Hematopoietic multipotent progenitor cell treated with erythropoietin and hydrocortisone succinate and interleukin-3 and kit ligand, for 4 days (in vitro differentiated cells): Measurements from ENCODE around the gene ZFAND3.

Experiments used
- DNase-seq: peaks from one replicate; pipeline ENCODE4 v3.0.0-alpha.2; 2015

Gene ZFAND3

DNA sequence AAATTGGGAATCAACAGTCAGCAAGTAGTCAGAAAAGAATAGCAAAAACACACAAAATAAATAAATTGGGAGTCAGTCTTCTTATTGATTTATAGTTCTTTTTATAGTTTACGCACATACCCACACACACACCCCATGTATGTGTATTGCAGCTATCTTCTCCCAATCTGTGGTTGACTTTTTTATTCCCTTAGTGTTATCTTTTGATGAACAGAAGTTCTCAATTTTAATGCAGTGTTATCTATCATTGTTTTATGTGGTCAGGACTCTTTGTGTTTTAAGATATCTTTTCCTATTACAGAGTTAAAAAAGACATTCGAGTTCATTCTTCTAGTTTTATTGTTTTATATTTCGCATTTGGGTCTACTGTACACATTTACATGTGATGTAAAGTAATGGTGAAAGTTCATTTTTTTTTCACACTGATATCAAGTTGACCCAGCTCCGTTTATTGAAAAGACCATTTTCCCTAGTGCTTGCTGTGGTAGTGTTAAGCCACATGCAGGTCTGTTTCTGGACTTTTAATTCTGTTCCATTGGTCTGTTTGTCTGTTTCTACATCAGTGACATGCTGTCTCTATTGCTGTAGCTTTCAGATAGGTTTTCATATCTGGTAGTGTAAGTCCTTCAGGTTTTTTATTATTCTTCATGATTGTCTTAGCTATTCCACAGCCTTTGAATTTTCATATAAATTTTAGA lies 78.4 kb downstream of the ZFAND3 start:
- peak; percentile 83 for DNase-seq

DNA sequence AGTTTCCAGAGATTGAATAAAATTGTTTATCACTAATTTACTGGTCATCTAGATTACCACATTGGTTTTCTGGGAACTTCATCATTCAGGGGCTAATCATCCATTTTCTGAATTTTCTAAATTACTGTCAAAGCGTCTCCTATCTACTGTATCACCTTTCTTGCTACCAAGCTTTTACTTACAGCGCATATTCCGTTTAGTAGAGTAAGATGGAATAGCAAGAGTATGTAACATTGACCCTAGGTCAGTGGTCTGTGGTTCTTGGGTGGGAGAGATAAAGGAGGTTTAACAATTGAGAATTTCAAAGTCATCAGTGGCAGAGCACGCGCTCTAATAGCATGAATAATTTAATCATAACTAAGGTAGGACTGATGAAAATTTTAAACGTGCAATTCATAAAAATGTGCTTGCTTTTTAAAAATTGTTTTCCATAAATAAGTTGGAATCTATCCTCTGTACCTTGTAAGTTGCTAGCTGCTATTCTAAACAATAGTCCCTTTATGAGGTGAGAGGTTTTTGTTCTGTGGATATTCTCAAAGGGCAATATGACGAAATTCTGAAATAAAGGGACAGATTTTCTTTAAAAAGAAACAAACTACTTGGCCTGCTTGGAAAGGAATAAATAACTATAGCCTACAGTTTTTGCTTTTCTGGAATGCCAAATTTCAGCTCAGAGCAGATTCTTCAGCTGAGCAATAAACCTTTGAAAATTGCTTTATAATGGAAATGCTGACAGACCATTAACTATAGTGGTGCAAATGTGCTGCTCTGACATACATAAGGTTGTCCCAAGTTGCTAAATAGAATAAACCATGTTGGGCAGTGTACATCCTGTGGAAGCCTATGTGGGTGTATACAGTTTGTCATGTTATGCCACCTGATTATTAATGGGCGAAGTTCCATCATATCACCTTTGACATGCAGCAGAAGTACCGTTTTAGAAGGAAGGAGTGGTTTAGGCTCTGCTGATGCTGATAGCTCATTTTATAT lies 84.1 kb downstream of the ZFAND3 start:
- DNase-seq: peak; percentile 59

DNA sequence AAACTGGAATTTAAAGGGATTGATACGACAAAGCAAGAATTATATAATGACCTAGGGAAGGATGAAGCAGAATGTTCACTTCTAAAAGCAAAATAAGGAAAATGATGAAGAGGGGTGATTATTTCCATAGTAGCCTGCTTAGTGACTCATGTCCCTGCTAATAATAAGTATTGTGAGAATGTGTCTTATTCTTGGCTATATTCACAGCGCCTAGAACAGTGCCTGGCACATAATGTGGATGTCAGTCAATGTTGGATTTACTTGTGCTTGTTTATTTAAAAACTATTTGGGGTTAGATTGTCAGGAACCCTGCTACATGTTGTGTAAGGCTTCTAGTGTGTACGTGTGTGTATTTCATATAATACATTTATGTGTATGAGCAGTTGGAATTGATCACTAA lies 85.1 kb downstream of the ZFAND3 start:
- peak; percentile 18 for DNase-seq

DNA sequence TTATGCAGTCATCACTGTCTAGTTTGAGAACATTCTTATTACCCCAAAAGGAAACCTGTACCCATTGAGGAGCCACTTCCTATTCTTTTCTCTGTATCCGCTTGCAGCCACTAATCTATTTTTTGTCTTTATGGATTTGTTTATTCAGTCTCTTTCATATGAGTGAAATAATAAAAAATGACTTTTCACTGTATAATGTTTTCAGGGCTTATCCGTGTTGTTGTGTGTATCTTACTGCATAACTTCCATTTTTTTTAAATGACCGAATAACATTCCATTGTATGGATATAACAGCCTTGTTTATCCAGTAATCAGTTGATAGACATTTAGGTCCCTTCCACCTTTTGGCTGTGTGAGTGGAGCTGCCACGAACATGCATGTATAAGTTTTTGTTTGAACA lies 86.6 kb downstream of the ZFAND3 start:
- no peak for DNase-seq

DNA sequence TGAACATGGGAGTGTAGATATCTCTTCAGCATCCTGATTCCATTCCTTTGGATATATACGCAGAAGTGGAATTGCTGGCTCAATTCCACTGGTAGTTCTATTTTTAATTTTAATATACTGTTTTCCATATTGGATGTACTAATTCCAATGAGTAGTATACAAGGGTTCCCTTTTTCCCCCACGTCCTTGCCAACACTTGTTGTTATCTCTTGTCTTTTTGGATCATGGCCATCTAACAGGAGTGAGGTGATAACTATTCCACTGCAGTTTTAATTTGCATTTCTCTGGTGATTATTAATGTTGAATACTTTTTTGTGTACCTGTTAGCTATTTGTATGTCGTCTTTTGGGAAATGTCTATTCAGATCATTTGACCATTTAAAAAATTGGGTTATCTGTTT lies 91.5 kb downstream of the ZFAND3 start:
- DNase-seq: no peak

DNA sequence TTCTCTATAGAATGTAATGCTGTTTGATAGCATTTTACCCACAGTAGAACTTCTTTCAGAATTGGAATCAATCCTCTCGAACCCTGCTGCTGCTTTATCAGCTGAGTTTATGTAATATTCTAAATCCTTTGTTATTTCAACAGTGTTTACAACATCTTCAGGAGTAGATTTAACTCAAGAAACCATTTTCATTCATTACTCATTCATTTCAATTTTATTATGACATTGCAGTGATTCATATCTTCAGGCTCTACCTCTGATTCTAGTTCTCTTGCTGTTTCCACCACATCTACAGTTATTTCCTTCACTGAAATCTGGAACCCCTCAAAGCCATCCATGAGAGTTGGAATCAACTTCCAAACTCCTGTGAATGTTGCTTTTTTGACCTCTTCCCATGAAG lies 93.7 kb downstream of the ZFAND3 start:
- DNase-seq: no peak

DNA sequence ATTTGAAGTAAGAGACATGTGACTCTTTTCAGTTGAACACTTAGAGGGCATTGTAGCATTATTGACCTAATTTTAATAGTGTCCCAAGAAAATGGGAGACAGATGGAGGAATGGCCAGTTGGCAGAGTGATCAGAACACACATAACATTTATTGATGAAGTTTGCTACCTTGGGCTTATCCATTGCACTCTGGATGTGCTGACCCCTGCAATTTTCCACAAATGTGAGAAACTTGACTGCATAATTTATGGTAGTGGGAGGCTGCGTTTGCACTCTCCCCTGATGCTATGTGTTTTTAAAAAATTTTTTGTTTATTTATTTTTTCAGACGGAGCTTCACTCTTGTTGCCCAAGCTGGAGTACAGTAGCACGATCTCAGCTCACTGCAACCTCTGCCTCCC lies 95.9 kb downstream of the ZFAND3 start:
- no peak for DNase-seq

DNA sequence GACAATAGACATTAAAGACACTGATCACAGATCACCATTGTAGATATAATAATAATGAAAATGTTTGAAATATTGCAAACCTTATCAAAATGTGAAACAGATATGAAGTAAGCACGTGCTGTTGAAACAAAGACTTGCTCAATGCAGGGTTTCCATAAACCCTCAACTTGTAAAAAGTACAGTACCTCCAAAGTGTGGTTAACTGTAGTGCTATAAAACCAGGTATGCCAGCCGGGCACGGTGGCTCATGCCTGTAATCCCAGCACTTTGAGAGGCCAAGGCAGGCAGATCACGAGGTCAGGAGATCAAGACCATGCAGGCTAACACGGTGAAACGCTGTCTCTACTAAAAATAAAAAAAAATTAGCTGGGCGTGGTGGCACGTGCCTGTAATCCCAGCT lies 96.6 kb downstream of the ZFAND3 start:
- no peak for DNase-seq

DNA sequence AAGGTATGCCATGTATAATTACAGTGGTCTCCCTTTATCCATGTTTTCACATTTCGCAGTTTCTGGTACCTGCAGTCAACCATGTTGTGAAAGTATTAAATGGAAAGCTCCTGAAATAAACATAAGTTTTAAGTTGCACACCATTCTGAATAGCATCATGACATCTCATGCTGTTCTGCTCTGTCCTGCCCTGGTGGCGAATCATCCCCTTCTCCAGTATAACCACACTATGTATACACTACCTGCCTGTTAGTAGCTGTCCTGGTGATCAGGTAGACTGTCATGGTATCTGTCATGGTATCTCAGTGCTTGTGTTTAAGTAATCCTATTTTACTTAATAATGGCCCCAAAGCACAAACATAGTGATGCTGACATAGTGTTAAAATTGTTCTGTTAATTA lies 97.1 kb downstream of the ZFAND3 start:
- no peak for DNase-seq

DNA sequence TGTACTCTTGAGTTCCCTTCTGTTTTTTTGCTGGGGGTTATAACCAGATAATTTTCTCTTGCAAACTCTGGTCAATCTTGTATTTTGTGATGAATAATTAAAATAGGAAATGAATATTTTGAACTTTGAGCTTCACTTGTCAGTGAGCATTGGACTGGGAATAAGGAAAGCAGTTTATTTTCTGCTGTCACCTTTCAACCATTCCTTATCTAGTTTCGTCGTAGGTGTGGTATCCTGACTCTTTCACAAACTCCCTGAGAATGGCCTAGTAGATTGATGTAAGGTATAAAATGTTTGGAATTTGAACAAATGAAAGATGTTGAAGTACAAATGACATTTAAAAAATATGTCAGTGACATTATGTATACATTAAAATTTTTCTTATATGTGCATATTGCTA lies 98.0 kb downstream of the ZFAND3 start:
- no peak for DNase-seq

DNA sequence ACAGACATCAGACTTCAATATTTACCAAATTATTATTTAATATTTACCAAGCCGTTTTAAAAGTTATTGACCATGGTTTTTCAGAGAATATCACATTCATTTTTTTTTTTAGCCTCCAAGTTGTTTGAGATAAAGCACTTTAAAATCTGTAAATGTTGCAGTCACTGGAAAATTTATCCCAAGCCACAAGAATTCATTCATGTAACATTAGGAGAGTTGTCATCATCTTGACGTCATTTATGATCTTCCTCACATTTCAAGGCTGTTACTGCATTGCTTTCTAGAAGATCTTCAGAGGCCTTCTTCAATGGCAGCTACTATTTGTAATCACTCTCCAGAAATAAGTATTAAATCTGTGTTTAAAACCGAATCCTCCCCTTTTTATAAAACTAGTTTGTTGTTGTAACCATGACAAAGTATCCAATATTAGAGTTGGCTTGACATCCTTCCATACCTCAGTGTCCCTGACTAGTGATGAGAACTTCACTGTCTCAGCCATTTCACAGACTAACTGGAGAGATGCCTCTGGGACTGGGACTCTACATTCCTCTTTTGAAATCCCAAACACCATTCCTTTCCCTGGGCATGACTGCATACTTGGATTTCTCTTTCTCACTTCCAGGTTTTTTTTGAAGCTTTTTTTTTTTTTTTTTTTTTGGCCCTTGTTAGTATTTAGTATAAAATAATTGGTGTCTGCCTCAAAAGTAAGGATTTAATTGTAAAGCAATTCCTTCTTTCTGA lies 100.1 kb downstream of the ZFAND3 start:
- DNase-seq: no peak

DNA sequence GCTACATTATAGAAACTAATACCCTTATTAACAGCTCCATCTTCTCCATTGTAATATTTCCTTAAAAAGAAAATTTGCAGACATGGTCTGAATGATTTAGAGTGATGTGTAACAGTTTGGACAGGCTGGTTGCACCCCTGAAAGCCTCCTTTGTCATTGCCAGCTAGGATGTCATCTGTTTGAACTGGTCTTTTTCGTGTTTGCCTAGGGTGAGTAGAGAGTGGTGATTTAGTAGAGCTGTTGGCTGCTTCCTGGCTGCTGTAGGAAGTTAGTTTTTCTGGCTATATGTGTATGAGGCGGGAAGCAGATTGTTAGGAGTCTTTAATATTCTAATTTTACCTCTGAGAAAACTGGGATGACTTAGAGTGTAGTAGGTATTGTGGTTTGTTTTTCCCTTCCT lies 101.1 kb downstream of the ZFAND3 start:
- DNase-seq: no peak

DNA sequence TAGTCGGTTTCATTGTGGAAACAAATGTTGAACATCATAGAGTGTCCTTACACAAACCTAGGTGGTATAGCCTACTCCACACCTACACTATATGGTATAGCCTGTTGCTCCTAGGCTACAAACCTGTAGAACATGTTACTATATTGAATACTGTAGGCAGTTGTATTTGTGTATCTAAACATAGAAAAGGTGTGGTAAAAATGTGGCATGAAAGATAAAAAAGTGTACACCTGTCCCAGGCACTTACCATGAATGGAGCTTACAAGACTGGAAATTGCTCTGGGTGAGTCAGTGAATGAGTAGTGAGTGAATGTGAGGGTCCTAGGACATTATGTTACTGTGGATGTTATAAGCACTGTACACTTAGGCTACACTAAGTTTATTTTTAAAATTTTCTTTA lies 103.0 kb downstream of the ZFAND3 start:
- DNase-seq: no peak

DNA sequence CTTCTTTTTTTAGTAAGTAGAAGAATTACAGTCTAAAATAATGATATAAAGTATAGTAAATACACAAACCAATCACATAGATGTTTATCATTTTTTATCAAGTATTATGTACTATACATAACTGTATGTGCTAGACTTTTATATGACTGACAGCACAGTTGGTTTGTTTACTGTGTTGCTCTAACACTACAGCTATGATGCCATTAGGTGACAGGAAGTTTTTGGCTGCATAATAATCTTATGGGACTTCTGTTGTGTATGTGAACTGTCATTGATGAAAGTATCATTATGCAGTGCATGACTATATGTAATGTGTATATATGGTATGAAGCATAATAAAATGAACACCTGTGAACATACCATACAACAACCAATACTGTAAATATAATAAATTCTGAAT lies 104.0 kb downstream of the ZFAND3 start:
- DNase-seq: no peak

DNA sequence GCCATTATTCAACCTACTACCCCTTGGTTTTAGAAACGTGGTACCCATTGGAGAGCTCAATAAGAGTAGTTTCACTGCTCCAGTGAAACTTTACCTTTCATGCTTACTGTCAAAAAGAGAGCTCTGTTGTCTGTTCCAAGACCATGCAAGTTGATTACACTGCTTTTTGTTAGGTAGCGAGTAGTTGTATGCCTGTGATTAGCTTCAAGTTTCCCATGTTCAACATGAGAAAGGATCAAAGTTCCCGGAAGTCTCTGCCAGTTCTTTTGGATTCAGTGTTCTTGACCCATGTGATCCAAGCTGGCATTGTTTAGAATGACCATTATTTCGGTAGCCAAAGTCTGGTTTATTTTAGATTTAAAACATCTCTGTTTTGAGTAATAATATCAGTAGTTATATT lies 107.1 kb downstream of the ZFAND3 start:
- DNase-seq: no peak

DNA sequence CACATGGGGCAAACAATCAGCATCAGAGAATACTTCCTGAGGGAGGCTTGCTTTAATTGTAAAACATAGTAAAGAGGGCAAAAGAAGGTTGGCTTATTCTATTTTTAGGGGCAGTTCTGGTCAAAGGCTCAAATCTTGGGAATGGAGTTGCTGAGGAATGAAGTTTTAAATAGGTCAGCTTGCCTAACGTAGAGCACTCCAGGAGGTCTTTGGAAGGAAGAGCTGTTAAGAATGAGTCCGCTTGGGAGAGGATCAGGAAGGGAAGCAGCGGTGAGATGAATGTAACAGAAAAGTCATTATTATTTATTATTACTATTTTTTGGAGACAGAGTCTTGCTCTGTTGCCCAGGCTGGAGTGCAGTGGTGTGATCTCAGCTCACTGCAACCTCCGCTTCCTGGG lies 108.7 kb downstream of the ZFAND3 start:
- DNase-seq: no peak

DNA sequence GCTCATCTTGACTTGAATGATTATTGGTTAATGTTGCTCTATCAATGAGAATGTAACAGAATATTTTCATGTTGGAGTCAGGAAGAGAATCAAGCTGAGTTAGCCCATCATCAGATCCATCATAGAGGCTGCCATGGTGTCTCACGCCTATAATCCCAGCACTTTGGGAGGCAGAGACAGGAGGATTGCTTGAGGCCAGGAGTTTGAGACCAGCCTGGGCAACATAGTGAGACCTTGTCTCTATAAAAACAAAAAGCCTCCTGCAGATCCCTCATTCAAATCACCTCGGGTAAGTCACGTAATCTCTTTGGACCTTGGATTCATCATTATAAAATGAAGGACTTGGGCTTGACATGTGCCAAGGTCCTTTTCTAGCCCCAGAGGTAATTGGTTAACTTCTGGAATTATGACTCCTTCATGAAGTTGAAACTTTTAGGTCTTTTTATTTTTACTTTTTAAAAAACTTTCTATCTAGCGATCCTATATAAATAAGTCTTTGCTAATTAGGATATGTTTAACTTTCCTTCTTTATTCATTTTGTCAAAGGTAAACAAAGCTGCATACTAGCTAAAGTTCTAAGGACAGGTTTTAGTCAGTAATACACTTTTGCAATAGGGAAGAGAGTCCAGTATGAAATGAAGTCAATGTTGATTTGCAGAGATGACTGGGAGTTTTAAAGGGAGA lies 110.9 kb downstream of the ZFAND3 start:
- DNase-seq: no peak

DNA sequence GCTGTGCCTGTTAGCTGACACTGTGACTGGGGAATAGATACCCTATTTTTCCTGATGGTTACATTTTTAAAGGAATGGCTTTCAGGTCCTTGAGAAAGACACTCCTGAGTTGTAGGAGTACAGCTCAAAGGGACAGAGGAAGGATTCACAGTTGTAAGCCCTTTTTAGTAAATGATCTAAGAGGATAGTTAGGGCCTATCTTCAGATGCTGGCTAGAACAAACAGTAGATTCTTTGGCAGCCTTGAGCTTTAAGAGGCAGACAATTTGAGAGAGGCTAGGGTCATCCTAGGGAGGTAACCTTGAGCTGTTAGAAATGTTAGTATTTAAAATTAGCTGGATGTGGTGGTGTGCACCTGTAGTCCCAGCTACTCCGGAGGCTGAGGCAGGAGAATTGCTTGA lies 111.5 kb downstream of the ZFAND3 start:
- DNase-seq: no peak

DNA sequence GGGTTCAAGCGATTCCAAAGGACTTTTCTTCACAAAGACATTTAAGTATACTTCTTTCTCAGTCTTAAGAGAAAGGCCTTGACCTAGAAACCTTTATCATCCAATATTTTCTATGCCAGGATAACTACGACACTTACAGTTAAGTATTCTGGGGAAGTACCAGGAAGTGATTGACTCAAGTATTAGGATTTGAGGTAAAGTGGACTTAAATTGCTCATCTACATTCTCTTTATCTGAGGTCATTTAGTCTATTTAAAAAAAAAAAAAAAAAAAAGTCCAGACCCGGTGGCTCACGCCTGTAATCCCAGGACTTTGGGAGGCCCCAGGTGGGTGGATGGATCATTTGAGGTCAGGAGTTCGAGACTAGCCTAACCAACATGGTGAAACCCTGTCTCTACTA lies 114.7 kb downstream of the ZFAND3 start:
- DNase-seq: no peak

DNA sequence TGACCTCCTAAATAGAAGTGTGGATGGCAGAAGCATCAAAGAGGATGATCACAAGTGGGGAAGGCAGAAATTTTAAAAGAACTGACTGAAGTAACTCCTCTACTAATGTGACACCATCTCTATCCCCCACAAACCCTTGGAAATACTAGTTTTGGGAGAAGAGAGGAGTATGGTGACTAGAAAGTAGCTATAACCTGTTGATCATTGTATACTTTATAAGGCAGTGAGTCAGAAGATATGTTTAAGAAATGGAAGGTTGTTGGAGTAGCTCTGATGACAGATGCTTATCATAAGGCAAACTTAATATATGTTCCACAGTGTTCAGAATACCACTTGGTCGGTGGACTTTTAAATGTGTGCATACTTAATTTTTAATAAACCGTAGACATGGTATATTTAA lies 116.6 kb downstream of the ZFAND3 start:
- peak; percentile 22 for DNase-seq

DNA sequence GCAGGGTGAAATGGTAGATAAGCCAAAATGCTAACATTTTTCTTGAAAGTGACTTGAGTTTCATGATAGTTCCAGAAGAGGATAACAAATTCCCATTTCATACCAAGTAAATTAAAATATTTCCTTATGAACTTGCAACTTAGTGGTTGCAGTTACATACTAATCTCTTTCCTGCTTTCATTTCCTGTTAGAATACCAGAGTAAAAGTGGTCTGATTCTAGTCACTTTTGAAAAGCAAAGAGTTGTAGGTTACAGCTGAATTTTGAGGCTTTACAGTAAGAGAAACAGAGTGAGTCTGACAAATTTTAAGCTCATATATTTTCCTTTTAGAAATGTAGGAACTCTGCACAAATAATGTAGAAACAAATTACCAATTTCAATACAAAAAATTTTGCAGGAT lies 117.4 kb downstream of the ZFAND3 start:
- DNase-seq: peak; percentile 69

DNA sequence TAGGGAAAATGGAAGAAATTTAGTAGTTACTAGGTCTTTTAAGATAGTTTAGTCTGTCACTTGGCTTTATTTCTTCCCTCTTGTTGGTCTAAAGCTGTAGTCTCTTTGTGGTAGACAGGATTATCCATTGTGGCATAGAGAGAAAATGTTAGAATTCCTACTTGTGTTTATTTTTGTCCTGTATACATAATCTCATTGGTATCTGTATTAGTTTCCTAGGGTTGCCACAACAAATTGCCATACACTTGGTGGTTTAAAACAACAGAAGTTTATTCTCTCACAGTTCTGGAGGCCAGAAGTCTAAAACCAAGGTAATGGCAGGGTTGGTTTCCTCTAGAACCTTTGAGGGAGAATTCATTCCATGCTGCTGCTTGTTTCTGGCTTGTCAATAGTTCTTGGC lies 119.4 kb downstream of the ZFAND3 start:
- DNase-seq: no peak
